NCI-H1105 treated with DMSO at 0.1 percent for 48 hours (cell line): ENCODE results near the gene SPACDR.
"Not testable (repeated sequence)": the region's sequence is repeated elsewhere in the genome, so short reads cannot be mapped to it uniquely, and the experiment has no call there.

Experiments used
- DNase-seq: peaks from one replicate; lab custom pipeline; 2025; lab: John Stamatoyannopoulos, UW

The SPACDR gene, protein sequence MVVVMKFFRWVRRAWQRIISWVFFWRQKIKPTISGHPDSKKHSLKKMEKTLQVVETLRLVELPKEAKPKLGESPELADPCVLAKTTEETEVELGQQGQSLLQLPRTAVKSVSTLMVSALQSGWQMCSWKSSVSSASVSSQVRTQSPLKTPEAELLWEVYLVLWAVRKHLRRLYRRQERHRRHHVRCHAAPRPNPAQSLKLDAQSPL

DNA sequence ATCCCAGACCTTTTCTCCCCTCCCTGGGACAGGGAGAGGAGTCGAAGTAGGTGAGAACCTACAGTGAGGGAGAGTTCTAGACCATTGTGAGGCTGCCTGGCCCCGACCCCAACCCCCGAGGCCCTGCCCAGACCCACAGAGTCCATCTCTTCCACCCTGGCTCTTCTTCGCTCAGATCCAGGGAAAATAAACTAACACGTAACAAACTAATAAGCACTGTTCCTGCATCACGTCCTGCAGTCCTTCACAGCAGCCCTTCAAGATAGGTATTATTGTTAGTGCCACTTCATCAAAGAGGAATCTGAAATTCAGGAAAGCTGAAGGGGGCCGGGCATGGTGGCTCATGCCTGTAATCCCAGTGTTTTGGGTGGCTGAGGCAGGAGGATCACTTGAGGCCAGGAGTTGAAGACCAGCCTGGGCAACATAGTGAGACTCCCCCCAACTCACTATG lies at the start of gene SPACDR:
Gene SPACDR (minus strand): TSS at position 51 of the 451 bp plus-strand sequence. CDS start 235 bp downstream, outside the sequence.
- DNase-seq = no peak

DNA sequence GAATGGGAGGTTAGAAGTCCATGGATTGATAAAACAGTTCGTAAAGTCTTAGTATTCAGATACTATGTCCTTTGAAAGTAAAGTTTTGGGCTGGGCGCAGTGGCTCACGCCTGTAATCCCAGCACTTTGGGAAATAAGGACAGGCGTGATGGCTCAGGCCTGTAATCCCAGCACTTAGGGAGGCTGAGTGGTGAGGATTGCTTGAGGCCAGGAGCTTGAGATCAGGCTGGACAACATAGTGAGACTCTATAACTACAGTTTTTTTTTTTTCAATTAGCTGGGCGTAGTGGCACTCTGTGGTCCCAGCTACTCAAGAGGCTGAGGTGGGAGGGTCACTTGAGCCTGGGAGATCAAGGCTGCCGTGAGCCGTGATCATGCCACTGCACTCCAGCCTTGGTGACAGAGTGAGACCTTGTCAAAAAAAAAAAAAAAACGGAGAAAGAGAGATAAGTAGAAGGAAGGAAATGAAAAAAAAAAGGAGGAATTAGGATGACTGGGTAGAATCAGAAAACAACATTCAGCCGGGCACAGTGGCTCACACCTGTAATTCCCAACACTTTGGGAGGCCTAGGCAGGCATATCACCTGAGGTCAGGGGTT lies 49.3 kb upstream of the SPACDR start:
- no peak for DNase-seq

DNA sequence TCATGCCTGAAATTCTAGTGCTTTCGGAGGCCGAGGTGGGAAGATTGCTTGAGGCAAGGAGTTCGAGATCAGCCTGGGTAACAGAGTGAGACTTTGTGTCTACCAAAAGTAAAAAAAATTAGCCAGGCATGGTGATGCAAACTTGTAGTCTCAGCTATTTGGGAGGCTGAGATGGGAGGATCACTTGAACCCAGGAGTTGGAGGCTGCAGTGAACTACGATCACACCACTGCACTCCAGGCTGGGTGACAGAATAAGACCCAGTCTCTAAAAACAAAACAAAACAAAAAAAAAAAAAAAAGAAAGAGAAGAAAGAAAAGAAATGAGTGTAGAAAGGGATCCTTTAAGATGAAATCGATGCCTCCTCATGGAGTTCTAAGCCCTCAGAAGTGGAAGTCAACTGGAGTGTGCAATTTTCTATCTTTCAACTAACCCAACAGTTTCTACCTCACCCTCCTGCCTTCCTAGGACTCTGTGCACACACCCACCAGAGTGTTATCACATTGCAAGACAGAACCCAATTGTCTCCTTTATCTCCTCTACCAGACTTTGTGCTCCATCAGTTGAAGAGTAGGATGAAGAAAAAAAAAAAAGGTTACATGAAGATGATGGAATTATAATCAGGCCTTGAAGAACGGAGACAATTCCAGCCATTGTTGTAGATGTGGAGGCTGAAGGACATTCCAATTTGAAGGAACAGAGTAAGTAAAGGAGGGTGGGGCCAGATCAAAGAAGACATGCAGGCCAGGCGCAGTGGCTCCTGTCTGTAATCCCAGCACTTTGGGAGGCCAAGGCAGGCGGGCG lies 46.6 kb upstream of the SPACDR start:
- no peak for DNase-seq

DNA sequence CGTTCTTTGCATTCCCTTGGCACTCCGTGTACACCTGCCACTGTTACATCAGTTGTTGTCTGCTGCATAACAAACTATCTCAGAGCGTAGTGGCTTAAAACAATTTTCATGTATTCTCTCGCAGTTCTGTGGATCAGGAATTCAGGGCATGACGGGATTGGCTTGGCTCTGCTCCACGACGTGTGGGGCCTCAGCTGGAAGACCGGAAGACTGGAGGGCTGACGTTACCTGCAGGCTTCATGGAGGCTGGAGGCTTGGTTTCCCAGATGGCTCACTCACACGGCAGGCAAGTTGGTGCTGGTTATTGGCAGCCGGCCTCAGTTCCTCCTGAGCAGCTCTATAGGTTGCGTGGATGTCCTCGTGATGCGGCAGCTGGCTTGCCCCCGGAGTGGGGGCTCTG lies 45.2 kb upstream of the SPACDR start:
- DNase-seq = peak; percentile 67

DNA sequence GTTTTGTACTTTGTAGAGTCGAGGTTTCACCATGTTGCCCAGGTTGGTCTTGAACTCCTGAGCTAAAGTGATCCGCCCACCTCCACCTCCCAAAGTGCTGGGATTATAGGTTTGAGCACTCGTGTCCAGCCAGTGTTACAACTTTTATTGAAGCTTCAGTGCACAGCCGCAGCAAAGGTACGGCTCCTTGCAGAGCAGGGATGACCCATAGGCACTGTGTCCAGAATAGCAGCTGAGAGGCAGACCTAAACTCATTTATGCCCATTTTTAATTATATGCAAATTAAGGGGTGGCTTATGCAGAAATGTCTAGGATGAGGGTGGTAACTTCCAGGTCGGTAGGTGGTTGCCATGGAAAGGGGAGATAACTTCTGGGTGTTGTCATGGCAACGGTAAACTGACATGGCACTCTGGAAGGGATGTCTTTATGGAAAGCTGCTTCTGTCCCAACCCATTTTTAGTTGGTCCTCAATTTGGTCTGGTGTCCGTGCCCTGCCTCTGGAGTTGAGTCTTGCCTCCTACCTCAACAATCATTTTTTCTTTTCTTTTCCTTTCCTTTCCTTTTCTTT lies 42.4 kb upstream of the SPACDR start:
- no peak for DNase-seq

DNA sequence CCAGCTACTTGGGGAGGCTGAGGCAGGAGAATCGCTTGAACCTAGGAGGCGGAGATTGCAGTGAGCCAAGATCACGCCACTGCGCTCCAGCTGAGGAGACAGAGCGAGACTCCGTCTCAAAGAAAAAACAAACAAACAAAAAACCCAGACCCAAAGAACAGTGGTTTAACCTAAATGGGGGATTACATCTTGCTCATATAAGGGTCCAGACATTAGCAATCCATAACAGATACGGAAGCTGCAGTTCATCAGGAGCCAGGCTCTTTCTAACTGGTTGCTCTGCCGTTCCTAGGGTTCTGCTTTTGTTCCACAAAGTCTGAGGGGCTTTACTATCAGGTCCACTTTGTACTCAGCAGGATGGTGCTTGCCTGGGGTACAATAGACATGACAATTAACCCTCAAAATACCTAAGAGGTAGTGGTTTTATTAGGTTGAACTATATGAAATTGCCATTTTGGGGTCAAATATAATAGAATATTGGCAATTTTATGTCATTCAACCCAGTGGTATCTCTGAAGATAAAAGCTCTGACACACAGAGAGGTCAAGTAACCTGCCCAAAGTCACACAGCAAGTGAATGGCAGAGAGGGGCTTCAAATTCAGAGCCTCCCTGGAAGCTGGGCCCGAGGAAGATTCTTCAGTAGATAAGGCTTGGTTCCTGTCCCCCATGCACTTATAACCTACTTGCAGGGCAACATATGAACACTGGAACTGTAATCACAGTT lies 41.0 kb upstream of the SPACDR start:
- no peak for DNase-seq

DNA sequence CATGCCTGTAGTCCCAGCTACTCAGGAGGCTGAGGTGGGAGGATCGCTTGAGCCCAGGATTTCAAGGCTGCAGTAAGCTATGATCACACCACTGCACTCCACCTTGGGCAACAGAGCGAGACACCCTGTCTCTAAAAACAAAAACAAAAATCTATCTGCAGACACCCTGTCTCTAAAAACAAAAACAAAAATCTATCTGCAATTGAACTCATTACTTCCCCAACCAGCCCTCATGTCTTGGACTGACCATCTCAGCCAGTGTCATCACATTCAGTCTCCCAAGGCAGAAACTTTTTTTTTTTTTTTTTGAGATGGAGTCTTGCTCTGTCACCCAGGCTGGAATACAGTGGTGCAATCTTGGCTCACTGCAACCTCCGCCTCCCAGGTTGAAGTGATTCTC lies 40.0 kb upstream of the SPACDR start:
- not testable (repeated sequence) for DNase-seq

DNA sequence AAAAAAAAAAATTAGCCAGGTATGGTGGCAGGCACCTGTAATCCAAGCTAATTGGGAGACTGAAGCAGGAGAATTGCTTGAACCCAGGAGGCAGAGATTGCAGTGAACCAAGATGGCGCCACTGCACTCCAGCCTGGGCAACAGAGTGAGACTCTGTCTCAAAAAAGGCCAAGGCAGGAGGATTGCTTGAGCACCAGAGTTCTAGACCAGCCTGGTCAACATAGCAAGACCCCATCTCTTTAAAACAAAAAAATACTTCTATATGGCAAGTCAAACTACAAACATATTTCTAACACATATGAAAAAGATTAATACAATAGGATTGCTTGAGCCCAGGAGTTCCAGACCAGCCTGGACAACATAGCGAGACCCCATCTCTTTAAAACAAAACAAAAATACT lies 36.7 kb upstream of the SPACDR start:
- DNase-seq = not testable (repeated sequence)

DNA sequence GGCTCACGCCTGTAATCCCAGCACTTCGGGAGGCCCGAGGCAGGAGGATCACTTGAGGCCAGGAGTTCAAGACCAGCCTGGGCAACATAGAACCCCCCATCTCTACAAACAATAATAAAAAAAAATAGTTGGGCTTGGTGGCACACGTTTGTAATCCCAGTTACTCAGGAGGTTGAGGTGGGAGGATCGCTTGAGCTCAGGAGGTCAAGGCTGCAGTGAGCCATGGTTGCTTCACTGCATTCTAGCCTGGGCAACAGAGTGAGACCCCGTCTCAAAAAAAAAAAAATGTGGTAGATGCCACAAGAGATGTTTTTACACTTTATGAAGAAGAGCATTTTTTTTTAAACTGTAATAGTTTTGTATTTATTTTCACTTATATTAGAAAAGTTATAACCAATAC lies 32.4 kb upstream of the SPACDR start:
- DNase-seq = no peak

DNA sequence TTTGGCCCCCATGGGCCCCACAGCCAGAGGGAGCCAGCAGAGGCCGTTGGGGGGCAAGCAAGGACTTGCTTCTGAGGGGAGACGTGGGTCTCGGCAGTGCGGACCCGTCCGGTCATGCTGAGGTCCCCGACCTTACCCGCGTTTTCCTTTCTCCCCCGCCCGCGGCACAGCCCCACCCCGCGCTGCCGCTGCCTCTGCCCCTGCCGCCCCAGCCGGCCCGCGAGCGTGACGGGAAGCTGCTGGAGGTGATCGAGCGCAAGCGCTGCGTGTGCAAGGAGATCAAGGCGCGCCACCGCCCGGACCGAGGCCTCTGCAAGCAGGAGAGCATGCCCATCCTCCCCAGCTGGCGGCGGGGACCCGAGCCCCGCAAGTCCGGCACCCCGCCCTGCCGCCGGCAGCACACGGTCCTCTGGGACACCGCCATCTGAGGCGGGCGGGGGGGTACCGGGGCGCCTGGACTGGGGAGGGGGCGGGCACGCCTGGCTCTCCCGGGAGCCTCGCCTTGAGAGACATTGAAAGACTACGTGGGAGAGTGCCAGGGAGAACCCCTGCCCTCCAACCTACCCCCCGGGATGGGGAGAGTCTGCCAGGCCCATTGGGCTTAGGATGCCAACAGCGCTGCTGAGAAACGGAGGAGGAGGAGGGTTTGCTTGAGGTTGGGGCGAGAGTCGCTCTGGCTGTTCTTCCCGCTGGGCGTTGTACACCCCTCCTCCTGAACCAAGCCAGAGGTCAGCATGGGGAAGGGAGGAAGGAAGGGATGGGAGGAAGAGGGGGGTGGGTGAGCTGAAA lies 29.6 kb upstream of the SPACDR start:
- DNase-seq = peak; percentile 47

DNA sequence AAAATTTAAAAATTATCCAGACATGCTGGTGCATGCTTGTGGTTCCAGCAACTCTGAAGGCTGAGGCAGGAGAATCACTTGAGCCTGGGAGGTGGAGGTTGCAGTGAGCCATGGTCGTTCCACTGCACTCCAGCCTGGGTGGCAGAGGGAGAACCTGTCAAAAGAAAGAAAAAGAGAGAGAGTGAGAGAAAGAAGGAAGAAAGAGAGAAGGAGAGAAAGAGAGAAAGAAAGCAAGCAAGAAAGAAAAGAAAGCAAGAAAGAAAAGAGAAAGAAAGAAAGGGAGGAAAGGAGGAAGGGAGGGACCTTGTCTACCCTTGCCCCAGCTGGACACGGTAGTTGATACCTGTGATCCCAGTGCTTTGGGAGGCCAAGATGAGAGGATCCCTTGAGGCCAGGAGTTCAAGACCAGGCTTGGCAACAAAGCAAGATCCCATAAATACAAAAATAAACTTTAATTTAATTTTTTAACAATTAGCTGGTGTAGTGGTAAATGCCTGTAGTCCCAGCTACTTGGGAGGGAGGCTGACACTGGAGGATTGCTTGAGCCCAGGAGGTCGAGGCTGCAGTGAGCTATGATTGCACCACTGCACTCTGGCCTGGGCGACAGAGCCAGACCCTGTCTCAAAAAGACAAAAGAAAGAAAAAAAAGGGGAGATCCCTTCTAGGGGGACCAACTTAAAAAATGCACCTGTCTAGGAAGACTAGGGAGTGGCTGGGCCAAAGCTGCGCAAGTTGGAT lies 28.8 kb upstream of the SPACDR start:
- no peak for DNase-seq

DNA sequence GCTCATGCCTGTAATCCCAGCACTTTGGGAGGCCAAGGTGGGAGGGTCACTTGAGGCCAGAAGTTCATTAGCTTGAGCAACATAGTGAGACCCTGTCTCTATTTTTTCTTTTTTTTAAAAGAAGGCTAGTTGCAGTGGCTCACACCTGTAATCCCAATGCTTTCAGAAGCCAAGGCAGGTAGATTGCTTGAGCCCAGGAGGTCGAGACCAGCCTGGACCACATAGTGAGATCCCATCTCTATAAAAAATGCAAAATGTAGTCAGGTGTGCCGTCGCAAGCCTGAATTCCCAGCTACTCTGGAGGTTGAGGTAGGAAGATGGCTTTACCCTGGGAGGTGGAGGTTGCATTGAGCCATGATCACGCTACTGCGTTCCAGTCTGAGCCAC lies 27.1 kb upstream of the SPACDR start:
- no peak for DNase-seq

DNA sequence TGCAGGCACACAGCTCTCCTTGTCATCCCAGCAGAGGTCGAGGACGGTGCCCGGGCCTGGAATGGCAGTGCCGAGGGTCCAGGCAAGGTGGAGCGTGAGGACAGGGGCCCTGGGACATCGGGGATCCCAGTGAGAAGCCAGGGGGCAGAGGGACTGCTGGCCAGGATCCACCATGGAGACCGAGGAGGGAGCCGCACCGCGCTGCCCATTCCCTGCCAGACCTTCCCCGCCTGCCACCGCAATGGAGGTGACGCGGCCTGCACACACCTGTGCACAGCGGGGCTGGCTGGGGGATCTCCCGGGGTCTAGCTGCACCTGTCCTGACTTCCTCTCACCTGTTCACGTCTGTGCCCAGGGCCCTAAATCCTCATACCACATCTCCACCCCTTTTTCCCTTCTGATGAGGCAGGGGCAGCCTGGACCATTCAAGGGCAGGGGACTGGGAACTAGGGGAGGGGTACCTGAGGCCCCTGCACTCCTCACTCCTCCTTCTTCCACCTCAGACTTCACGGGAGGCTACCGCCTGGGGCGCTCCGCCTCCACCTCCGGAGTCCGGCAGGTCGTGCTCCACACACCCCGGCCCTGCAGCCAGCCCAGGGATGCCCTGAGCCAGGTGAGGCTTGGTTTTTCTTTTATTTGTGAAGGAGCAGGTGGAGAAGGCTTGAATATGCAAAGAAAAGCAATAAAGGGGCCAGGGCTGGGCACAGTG lies 26.6 kb upstream of the SPACDR start:
- no peak for DNase-seq

DNA sequence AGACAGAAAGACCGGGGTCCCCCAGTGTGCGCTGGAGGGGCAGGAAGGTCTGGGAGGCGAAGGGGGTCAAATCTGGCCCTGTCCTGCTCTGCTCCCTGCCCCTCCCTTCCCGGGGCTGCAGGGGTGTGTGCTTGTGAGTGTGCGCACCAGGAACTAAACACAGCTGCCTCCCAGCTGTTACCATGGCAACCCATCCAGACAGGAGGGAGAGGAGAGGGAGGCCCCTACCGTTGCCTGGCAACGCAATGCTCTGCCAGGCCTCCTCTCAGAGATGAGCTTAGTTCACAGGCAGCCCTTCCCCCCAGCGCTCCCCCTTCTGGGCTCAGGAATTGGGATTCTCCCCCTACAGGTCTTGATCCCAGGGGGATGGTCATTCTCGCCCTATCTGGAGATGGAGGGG lies 25.8 kb upstream of the SPACDR start:
- peak; percentile 98 for DNase-seq

DNA sequence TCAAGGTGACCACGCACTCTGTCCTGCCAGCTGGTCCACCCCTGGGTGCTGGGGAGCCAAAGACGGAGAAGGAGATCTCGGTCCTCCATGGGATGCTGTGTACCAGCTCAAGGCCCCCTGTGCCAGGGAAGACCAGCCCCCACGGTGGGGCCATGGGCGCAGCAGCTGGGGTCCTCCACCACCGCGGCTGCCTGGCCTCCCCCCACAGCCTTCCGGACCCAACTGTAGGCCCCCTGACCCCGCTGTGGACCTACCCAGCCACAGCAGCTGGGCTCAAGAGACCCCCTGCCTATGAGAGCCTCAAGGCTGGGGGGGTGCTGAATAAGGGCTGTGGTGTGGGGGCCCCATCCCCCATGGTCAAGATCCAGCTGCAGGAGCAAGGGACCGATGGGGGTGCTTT lies 25.1 kb upstream of the SPACDR start:
- no peak for DNase-seq

DNA sequence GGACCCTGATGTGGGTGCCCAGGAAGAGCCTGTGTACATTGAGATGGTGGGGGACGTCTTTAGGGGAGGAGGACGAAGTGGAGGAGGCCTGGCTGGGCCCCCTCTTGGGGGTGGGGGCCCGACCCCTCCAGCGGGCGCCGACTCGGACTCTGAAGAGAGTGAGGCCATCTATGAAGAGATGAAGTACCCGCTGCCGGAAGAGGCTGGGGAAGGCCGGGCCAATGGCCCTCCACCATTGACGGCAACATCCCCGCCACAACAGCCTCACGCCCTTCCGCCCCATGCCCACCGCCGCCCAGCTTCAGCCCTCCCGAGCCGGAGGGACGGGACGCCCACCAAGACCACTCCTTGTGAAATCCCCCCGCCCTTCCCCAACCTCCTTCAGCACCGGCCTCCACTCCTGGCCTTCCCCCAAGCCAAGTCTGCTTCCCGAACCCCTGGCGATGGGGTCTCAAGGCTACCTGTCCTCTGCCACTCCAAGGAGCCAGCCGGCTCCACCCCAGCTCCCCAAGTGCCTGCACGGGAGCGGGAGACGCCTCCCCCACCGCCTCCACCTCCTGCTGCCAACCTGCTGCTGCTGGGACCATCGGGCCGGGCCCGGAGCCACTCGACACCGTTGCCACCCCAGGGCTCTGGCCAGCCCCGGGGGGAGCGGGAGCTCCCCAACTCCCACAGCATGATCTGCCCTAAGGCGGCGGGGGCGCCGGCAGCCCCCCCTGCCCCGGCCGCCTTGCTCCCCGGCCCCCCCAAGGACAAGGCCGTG lies 24.5 kb upstream of the SPACDR start:
- DNase-seq = no peak

DNA sequence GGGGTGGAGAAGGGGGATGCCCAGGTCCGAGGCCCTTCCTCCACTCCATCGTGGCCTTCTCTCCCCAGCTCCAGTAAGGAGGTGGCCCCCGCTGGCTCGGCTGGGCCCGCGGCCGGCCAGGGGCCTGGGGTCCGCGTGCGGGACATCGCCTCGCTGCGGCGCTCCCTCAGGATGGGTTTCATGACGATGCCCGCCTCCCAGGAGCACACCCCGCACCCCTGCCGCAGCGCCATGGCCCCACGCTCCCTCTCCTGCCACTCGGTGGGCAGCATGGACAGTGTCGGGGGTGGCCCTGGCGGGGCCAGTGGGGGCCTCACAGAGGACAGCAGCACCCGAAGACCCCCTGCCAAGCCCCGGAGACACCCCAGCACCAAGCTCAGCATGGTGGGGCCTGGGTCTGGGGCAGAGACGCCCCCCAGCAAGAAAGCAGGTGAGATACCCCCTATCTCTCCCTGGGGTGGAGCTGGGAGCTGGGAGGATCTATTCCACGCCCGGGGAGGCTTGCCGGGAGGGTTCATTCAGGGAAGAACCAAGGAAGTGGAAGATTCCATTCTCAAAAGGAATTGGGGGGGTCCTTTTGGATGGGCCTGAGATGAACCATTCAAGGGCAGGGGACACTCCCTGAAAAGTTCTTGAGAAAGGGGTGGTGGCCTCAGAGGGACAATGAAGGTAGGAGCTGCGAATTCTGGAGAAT lies 22.8 kb upstream of the SPACDR start:
- DNase-seq = no peak

DNA sequence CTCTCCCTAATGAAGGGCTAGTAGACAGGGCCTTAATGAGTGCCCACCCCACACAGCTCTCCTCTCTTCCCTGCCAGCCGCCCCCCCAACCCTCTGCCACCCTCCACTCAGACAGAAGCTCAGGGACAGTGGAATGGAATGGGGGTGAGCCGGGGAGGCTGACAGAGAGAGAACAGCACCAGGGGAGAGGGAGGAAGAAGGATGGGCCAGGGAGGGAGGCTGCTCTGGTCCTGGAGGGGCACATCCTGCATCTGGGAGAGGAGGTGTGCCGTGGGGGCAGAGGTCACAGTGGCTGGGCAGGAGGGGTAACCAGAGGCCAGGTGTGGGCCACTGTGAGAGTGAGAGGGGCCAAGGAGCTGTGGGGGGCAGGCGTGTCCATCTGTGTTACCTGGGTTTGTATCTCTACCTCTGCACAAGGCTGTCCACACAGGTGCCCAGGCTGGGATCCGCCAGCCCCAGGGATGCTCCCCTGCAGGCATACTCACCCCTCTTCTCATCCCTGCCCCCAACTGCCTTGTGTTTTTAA lies 22.1 kb upstream of the SPACDR start:
- DNase-seq = no peak
